Vagina (tissue), 2 donors: ENCODE data around the gene C17orf75. TPM values are rescaled to one million over a fixed set of nuclear protein-coding genes. Genes with fewer than 3 reads are reported as not detected.

Experiments used
- DNase-seq, 2 donors: peaks; one replicate each; pipeline ENCODE4 v3.0.0-alpha.2; 2017; ENCODE audit errors: extremely low spot score in 2 of 2
- H3K27ac ChIP-seq: fragments of 200-600 bp; sonication (generic); one replicate; pipeline ENCODE4 v1.5.1; 2019
- H3K27me3 ChIP-seq: fragments of 200-600 bp; sonication (generic); one replicate; pipeline ENCODE4 v1.5.1; 2019
- H3K36me3 ChIP-seq, 2 donors: fragments of 200-600 bp; sonication (generic); one replicate each; pipeline ENCODE4 v1.5.1; 2017 to 2019
- H3K4me1 ChIP-seq: fragments of 200-600 bp; sonication (generic); one replicate; pipeline ENCODE4 v1.5.1; 2019
- H3K4me3 ChIP-seq, 2 donors: fragments of 200-600 bp; sonication (generic); 1 replicate in 1 of 2; 2 replicates in 1 of 2; pipeline ENCODE4 v1.5.1; 2016 to 2019
- H3K9me3 ChIP-seq: fragments of 200-600 bp; sonication (generic); one replicate; pipeline ENCODE4 v1.5.1; 2019
- CTCF ChIP-seq, 3 experiments: fragments of 450-650 bp in 2 of 3; fragments of 200-600 bp in 1 of 3; sonication (generic) in 1 of 3; IDR thresholded peaks; one replicate each; pipeline ENCODE4 v1.5.1; 2017 to 2019; ENCODE audit warnings: antibody characterized with exemption in 3 of 3, mild to moderate bottlenecking in 2 of 3, moderate library complexity in 2 of 3
- POLR2A ChIP-seq, 2 donors: fragments of 450-650 bp; IDR thresholded peaks; one replicate each; pipeline ENCODE4 v1.6.1; 2017; ENCODE audit warnings: antibody characterized with exemption in 2 of 2, mild to moderate bottlenecking in 2 of 2, moderate library complexity in 2 of 2
- POLR2AphosphoS5 ChIP-seq, 2 donors: sonication (generic); formaldehyde crosslinking; IDR thresholded peaks; one replicate each; pipeline ENCODE4 v1.9.0; 2017; ENCODE audit warnings: antibody characterized with exemption in 2 of 2, mild to moderate bottlenecking in 2 of 2, low read depth in 1 of 2; ENCODE audit not compliant: insufficient read depth in 1 of 2
- intact Hi-C: fragments of 100-400 bp; cut with DNase I; formaldehyde crosslinking; loops from one replicate; pipeline ENCODE4 v1.15.1; 2023
- total RNA-seq: library from RNA; depleted of rRNA; stranded (reverse); fragments of >200 nt; gene quantifications from one replicate; pipeline ENCODE4 v1.2.3, GENCODE V29; 2016

Gene C17orf75
- total RNA-seq, 1 donor from 2014 or later, result 15.0 TPM

- Histone ChIP-seq H3K27ac (peak overlapping the region; percentile 99), H3K27me3 (no peaks in the 10 kb centered on the region), H3K9me3 (no peaks in the 10 kb centered on the region), H3K4me1 (peaks cover 61% of the 10 kb centered on the region), H3K4me3 (peak overlapping the region; percentile 49 to 98), H3K36me3 (no peaks in the 10 kb centered on the region)
- TF ChIP-seq CTCF (IDR thresholded peaks at IDR 0.05) (no peak), POLR2A (IDR thresholded peaks at IDR 0.05) (no peak), POLR2AphosphoS5 (IDR thresholded peaks at IDR 0.05; ENCODE audit: insufficient read depth in 1 of 2, low read depth in 1 of 2) (peak in 1 of 2 donors; percentile 13)
- intact Hi-C loops, result no loop called here
- DNase-seq, result no peak
These were observed 8.9 kb upstream of the C17orf75 start for GRCh38 chr17:32350666-32351418.

- DNase-seq, result peak in 1 of 2 donors; percentile 95
- TF ChIP-seq POLR2AphosphoS5 (IDR thresholded peaks at IDR 0.05; ENCODE audit: insufficient read depth in 1 of 2, low read depth in 1 of 2), result peak; percentile 96 to 98
- peak in 1 of 3 experiments; percentile 8 for TF ChIP-seq CTCF (IDR thresholded peaks at IDR 0.05)
- peak in 1 of 2 donors; percentile 85 for TF ChIP-seq POLR2A (IDR thresholded peaks at IDR 0.05)
- no peaks in the 10 kb centered on the region for H3K36me3 ChIP-seq
- H3K4me3 ChIP-seq, result peak within 1 kb of the TSS; percentile 49 to 98
- H3K9me3 ChIP-seq, result no peaks in the 10 kb centered on the region
- H3K27me3 ChIP-seq, result no peaks in the 10 kb centered on the region
- peak within 1 kb of the TSS; percentile 99 for H3K27ac ChIP-seq
- peaks cover 53% of the 10 kb centered on the region for H3K4me1 ChIP-seq
- intact Hi-C loops, result no loop called here
These were observed 8.1 kb upstream of the C17orf75 start, which contains the start of gene ZNF207 for GRCh38 chr17:32349854-32350665. Gene ZNF207, plus strand, starts transcription at chr17:32350157. Its CDS starts 129 bp downstream, at chr17:32350286.

- H3K36me3 ChIP-seq, result no peaks in the 10 kb centered on the region
- peak overlapping the region; percentile 49 to 98 for H3K4me3 ChIP-seq
- no peaks in the 10 kb centered on the region for H3K9me3 ChIP-seq
- intact Hi-C loops, result no loop called here
- TF ChIP-seq POLR2AphosphoS5 (IDR thresholded peaks at IDR 0.05; ENCODE audit: insufficient read depth in 1 of 2, low read depth in 1 of 2), result no peak
- TF ChIP-seq CTCF (IDR thresholded peaks at IDR 0.05), result no peak
- TF ChIP-seq POLR2A (IDR thresholded peaks at IDR 0.05), result no peak
- peak overlapping the region; percentile 99 for H3K27ac ChIP-seq
- no peak for DNase-seq
- peaks cover 47% of the 10 kb centered on the region for H3K4me1 ChIP-seq
- no peaks in the 10 kb centered on the region for H3K27me3 ChIP-seq
These were observed 7.5 kb upstream of the C17orf75 start for GRCh38 chr17:32349503-32349853.

GRCh38 chr17:32348483-32348800 lies 6.5 kb upstream of the C17orf75 start:
- DNase-seq, result no peak
- intact Hi-C loops, result no loop called here
- TF ChIP-seq POLR2AphosphoS5 (IDR thresholded peaks at IDR 0.05; ENCODE audit: insufficient read depth in 1 of 2, low read depth in 1 of 2) (no peak), CTCF (IDR thresholded peaks at IDR 0.05) (no peak), POLR2A (IDR thresholded peaks at IDR 0.05) (no peak)
- Histone ChIP-seq H3K27ac (no peak overlapping the region), H3K4me3 (no peak overlapping the region), H3K9me3 (no peaks in the 10 kb centered on the region), H3K36me3 (no peaks in the 10 kb centered on the region), H3K27me3 (no peaks in the 10 kb centered on the region), H3K4me1 (peaks cover 37% of the 10 kb centered on the region)
